RCC 7860 (cell line): Measurements from ENCODE around the gene PLCB4.

Experiments used
- DNase-seq: peaks from one replicate; pipeline ENCODE4 v3.0.0-alpha.2; 2015; ENCODE audit warnings: low spot score
- FAIRE-seq: peaks from 2 replicates; lab custom pipeline; 2012; peaks lifted over from hg19 to GRCh38; lab: Jason Lieb, UNC

The PLCB4 gene

GRCh38 chr20:9161311-9161710 is 92.4 kb downstream of the PLCB4 start:
- DNase-seq (no peak), FAIRE-seq (no peak)

GRCh38 chr20:9163251-9163650 is 94.4 kb downstream of the PLCB4 start:
- FAIRE-seq = no peak
- no peak for DNase-seq

DNA sequence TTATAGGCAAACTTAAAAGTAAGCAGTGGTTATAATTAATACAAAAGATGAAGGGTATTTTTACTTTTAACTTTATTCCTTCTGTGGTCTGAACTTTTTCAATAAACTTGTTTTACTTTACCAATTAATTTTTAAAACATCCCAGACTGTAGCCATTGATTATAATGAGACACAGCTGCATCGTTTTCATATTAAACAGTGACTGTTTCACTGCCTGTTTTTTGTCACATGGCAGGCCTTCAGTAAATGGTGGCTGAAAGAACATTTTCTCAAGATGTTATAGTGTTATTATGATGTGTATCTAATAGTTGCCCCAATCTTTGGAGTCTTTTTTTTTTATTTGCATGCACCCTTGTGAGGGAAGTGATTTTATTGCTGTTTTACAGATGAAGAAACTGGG is 95.1 kb downstream of the PLCB4 start:
- FAIRE-seq (no peak), DNase-seq (no peak)

DNA sequence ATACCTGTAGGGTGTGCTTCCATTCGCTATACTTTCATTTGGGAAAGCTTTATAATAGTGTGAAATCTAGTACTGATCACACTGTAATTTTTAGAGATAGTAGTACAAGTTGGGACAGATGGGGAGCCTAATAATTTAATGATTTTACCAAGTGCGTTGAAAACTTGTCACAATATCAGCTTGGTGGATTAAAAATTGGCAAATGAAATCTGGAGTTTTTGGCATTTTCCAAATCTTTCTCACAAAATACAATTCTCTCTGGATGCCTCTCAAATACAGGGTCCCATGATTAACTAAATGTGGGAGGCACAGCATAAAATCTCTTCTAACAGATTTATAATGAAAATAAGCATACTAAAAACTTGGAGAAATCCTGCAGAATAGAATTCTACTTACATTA is 96.4 kb downstream of the PLCB4 start:
- DNase-seq = no peak
- no peak for FAIRE-seq

GRCh38 chr20:9166153-9166780 is 97.4 kb downstream of the PLCB4 start:
- DNase-seq (no peak), FAIRE-seq (no peak)

- DNase-seq (no peak), FAIRE-seq (no peak)
Measured at GRCh38 chr20:9169409-9169808, 100.5 kb downstream of the PLCB4 start.

DNA sequence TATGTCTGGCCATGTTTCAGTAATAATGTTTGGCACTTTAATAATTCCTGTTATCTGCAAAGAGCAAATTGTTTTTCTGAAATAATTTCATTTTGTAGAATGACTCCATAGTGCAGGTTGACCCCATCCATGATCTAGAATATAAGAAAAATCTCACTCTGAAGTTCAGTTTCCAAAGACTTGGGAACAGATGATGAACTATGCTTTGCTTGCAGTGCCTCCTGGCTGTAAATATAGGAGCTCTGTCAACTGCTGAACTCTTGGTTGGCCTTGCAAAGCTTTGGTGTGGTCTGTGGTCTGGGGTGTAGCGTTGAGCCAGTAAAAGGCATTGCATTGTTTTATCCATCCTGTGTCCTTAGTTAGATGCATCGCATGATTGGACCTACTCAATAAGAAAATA is 104.0 kb downstream of the PLCB4 start:
- FAIRE-seq = no peak

GRCh38 chr20:9177278-9177677 is 108.4 kb downstream of the PLCB4 start:
- peak; percentile 78 for FAIRE-seq

More for the DNA sequence above, 104.0 kb downstream of the PLCB4 start:
- DNase-seq = peak; percentile 15

GRCh38 chr20:9179193-9179802 is 110.4 kb downstream of the PLCB4 start:
- peak; percentile 49 for DNase-seq
- FAIRE-seq = peak; percentile 89

More at GRCh38 chr20:9177278-9177677, 108.4 kb downstream of the PLCB4 start:
- DNase-seq = peak; percentile 17

DNA sequence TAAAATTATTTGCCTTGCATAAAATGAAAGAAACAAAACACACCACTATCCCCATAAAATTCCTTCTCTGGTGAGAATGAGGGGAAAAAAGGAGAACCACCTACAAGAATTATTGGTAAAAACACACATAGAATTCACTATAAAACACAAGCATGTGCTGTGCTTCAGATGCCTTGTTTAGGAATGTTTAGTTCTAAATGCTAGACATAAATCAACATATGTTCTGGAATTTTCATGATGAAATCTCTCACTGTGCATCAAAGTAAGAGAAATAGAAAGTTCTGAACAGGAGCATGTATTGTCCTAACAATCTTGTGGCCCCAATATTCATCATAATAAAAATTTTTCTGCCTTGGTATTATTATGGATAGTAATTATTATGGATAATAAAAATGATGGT is 111.0 kb downstream of the PLCB4 start:
- no peak for DNase-seq
- no peak for FAIRE-seq

GRCh38 chr20:9180481-9181257 is 111.8 kb downstream of the PLCB4 start:
- DNase-seq (no peak), FAIRE-seq (no peak)

DNA sequence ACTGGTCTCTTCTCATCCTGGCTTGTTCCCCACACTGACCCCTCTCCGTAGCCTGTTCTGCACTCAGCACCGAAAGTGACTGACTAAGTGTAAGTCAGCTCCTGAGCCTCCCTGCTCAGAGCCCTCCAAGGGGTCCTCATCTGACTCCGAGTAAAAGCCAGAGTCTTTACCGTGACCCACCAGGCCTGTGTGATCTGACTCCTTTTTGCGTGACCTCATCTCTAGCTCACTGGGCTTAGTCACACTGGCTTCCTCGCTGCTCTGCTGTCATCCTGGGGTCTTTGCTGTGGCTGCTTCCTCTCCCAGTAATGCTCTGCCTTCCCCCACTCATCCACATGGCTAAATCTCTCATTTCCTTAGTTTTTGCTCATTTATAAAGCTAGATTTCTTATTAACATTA is 116.6 kb downstream of the PLCB4 start:
- peak; percentile 64 for FAIRE-seq

GRCh38 chr20:9186396-9186795 is 117.5 kb downstream of the PLCB4 start:
- no peak for DNase-seq
- no peak for FAIRE-seq

More for the DNA sequence above, 116.6 kb downstream of the PLCB4 start:
- DNase-seq = peak; percentile 84

- FAIRE-seq (peak; percentile 82), DNase-seq (peak; percentile 36)
Measured at GRCh38 chr20:9195031-9195430, 126.1 kb downstream of the PLCB4 start.

DNA sequence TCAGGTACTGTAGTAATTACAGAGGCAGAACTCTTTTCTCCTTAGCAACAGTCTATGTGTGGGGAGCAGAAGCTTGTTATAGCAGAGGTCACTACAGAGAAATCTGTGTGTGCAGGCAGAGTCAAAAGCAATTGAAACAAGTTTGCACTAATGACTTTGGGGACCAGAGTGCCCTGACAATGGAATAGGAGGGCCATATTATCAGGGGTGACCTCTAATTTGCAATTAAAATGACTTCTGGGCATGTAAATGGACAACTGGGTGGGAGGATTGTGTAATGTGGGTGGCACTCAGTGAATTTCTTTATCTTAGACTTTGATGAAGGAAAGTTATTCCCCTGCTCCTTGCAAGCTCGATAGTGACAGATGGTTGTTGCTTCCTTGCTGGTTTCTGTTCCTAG is 127.2 kb downstream of the PLCB4 start:
- FAIRE-seq (no peak), DNase-seq (no peak)

GRCh38 chr20:9198460-9198859 is 129.6 kb downstream of the PLCB4 start:
- no peak for DNase-seq
- FAIRE-seq = no peak

DNA sequence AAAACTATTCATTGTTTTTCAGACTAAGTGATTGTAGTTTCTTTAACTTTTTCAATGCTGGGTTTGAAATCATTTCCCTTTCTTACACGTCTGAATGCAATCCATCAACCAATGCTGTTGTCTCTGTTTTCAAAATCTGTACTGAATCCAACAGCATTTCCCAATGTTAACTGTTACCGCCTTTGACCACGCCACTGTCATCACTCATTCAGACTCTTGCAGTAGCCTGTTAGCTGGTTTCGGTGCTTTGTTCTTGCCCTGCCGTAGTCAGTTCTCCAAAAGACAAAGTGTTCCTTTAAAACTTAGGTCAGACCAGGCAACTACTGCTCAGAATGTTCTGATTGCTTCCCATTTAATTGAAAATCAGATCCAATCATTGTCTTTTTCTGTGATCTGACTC is 131.3 kb downstream of the PLCB4 start:
- DNase-seq (no peak), FAIRE-seq (no peak)

DNA sequence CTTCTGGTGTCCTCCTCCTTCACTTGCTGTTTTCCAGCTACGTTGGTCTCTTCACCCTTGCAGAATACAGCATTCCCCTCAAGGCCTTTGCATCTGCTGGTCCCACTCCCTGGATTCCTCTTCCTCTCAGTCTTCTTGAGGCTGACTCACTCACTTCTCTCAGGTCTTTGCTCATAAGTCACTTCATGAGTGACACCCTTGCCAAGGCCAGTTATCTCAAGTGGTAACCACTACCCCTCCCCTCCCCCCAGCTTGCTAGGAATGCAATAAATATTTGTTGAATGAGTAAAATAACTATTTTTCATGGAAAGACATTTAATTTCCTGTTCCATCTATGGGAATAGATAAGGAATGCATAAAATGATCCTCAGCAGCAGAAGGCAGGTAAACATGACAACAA is 131.7 kb downstream of the PLCB4 start:
- DNase-seq (peak; percentile 85), FAIRE-seq (peak; percentile 90)

DNA sequence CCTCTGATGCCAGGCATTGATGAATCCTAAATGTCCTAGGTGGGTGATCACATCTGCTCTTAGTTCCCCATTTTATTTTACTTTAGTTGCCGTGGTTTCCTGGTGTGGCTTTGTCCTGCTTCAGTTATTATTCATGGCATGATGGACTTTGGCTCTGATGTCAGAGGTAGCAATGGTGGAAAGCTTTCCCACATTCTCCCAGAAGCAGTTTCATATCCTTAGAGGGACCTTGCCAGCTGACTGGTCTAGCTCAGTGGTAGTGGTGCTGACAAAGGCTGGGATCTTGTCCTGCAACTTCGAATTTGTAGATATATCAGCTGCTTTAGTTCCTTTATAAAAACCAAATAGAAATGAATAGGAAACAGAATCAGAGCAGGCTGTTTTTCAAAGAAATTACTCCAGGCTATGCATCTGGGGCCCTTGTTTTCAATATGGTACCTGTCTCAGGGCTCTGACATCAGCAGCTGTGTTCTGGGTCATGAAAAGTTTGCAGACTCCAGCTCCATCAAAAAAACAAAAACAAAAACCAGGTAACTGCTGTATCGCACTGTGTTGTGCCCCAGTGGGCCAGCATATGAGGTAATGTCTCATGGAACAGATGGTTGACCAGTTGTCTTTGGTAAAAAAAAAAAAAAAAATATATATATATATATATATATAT is 133.7 kb downstream of the PLCB4 start:
- DNase-seq (peak; percentile 61), FAIRE-seq (peak; percentile 49)

DNA sequence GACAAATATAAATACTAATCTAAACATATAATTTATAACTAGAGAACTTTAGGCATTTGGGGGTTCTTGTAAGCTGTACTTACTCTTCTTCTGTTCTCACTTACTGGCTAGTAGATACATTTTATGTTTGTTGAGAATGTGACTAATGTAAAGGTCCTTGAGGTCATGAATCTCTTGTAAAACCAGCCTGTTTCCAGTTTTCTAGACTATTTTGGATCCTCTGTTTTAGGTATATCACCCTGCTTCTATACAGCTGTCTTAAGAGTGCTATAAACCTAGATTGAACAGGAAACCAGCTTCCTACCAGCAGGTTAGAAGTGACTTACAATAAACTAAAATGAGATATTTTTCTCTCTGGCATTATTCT is 134.2 kb downstream of the PLCB4 start:
- FAIRE-seq (peak; percentile 11), DNase-seq (no peak)

GRCh38 chr20:9204979-9205378 is 136.1 kb downstream of the PLCB4 start:
- no peak for DNase-seq
- no peak for FAIRE-seq
